ENCODE data around the gene MPPE1.
"Not testable (repeated sequence)": the region's sequence is repeated elsewhere in the genome, so short reads cannot be mapped to it uniquely, and the experiment has no call there.

Gene MPPE1

GRCh38 chr18:11862468-11863137, 45.5 kb downstream of the MPPE1 start:
- no peak for DNase-seq (ENCODE audit: low spot score)
- no peaks in the 10 kb centered on the region for H3K27me3 Mint-ChIP-seq (ENCODE audit: low read depth)
- H3K36me3 Mint-ChIP-seq (ENCODE audit: low read depth): no peaks in the 10 kb centered on the region
- no peaks in the 10 kb centered on the region for H3K9me3 Mint-ChIP-seq
- no peak overlapping the region for H3K27ac Mint-ChIP-seq
- H3K4me3 Mint-ChIP-seq: no peak overlapping the region
- H3K4me1 Mint-ChIP-seq (ENCODE audit: low read depth): peaks cover 11% of the 10 kb centered on the region

DNA sequence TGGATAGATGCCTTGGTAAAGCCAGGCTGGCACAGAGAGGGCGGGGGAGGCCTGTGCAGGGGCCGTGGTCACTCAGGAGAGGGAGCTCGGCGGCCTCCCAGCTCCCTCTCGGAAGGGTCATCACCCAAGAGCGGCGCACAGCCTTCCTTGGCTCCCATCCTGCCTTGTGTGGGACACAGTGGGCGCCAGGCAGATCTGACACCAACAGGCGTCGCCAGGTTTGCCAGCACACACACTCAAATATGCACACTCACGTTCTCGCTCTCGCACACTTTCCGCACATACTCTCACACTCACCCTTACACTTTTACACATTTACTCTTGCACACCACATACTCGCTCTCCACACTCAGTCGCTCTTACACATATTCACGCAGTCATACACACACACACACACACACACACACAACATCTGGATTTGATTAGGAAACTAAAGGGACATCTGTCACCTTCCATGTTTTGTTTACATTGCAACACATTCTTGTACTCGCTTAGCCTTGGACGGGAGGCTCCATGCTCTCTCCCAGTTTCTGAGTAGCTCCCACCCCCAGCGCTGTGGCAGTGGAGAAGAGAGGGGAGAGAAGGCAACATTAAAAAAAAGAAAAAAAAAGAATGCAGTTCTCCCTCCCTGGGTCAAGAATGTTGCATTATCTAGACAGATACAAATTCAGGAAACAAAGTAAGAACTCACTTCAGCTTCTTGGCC, 46.4 kb downstream of the MPPE1 start:
- Mint-ChIP-seq H3K4me3 (no peak overlapping the region), H3K27ac (no peak overlapping the region), H3K36me3 (ENCODE audit: low read depth) (no peaks in the 10 kb centered on the region), H3K27me3 (ENCODE audit: low read depth) (no peaks in the 10 kb centered on the region), H3K9me3 (no peaks in the 10 kb centered on the region), H3K4me1 (ENCODE audit: low read depth) (peaks cover 11% of the 10 kb centered on the region)
- DNase-seq (ENCODE audit: low spot score): no peak

DNA sequence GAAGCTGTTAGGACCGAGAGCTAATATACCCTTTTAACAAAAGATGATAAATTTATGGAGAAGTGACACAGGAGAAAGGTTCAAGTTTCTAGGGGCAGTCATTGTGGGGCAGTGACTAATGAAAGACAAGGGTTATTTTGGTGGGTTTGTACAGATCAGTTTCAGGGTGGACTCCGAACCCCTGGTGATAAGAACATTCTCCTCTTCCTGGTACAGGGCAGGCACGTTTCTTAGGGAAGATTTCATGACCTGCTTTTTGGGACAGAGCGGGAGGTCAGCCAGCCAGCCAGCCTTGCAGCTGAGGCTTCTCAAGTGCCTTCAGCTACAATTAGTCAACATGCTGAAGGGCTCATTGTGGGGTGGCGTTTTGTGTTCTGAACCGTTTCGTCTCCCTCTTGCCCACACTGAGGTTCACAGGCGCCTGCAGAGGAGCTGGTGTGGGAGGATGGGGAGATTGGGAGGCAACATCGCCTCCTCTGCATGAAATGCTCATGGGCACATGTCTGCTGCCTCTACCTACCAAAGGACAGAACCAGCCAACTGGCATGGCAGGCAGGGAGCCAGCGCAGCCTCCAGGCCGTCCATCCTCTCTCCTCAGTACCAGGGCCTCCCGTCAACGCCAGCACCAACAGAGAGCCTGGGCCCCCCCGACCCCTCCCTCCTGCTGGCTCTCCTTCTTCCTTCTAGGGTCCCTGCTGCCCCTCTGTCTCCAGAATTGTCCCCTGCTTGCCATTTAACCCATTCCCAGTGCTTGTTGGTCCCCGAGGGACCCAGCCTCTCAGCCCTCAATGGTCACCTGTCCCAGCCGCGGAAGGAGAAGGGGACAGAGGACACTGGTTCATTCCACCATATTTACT, 47.3 kb downstream of the MPPE1 start:
- Mint-ChIP-seq H3K36me3 (ENCODE audit: low read depth) (no peaks in the 10 kb centered on the region), H3K4me1 (ENCODE audit: low read depth) (peaks cover 11% of the 10 kb centered on the region), H3K27me3 (ENCODE audit: low read depth) (no peaks in the 10 kb centered on the region), H3K27ac (no peak overlapping the region), H3K4me3 (no peak overlapping the region), H3K9me3 (no peaks in the 10 kb centered on the region)
- DNase-seq (ENCODE audit: low spot score): no peak

DNA sequence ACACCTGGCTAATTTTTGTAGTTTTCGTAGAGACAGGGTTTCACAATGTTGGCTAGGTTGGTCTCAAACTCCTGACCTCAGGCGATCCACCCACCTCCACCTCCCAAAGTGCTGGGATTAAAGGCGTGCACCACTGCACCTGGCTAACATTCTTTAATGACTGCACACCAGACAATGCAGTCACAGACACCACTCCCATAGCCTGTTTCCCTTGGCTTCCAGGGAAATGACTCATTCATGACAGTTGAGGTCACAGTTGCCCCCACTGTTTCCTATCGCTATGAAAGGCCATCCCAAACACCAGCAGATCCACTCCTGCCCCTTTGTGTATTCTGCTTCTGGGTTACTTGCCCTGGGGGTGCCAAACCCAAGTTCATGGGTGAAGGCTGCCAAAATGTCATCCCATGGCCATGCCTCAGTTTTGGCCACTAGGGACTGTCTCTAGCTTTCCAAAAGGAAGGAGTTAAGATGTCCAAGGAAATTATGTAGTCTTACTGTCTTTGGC, 48.2 kb downstream of the MPPE1 start:
- Mint-ChIP-seq H3K4me3 (no peak overlapping the region), H3K27me3 (ENCODE audit: low read depth) (no peaks in the 10 kb centered on the region), H3K36me3 (ENCODE audit: low read depth) (no peaks in the 10 kb centered on the region), H3K4me1 (ENCODE audit: low read depth) (peaks cover 11% of the 10 kb centered on the region), H3K27ac (no peak overlapping the region), H3K9me3 (no peaks in the 10 kb centered on the region)
- peak; percentile 23 for DNase-seq (ENCODE audit: low spot score)

DNA sequence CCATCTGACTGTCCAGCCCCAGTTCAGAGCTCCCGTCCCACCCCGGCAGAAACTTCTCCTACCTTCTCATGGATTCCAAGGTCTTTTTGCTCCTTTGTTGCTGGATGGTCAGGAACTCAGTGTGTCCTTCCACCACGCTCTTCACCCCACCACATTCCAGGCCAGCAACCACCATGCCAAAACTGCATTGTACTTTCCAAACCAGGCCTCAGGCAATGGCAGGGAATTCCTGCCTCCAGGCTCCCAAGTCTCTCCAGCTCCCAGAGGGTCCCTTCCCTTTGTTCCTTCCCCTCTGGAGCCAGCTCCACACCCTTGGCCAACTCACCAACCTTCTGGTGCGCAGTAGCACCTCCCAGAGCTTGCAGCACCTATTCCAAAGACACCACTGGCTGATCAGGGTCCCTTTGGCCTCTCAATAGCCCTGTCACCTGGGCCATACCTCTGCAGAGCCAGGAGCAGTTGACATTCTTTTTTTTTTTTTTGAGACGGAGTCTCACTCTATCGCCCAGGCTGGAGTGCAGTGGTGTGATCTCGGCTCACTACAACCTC, 48.8 kb downstream of the MPPE1 start:
- Mint-ChIP-seq H3K27ac (no peak overlapping the region), H3K4me1 (ENCODE audit: low read depth) (peaks cover 13% of the 10 kb centered on the region), H3K36me3 (ENCODE audit: low read depth) (no peaks in the 10 kb centered on the region), H3K4me3 (no peak overlapping the region), H3K9me3 (no peaks in the 10 kb centered on the region), H3K27me3 (ENCODE audit: low read depth) (no peaks in the 10 kb centered on the region)
- DNase-seq (ENCODE audit: low spot score): no peak

DNA sequence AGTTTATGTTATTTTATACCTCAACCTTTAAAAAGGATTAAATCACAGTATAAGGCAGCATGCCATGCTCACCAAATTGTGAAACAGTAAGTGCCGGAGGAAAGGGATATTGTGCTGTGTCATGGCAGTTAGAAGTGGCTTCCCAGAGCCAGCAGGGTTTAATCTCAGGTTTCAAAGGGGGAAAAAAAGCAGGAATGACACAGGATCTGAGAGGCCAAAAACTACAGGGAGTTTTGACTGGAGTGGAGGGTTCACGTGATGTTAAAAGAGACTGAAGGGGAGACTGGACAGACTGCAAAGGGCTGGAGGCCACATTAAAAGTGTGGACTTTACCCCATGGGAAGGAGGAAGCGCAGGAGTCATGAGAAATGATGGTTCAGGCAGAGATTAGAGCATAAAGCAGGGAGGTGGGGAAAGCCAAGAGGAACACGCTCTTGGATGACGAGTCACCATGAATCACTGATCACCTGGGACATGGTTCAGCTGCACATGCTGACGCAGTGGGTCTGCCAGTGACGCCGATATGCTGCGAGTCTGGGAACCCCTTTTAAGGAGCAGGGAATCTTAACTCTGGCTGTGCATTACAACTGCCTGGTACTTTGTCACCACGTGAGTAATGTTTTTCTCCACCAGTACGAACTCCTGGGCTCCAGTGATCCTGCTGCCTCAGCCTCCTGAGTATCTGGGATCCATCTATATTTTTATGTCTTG, 50.8 kb downstream of the MPPE1 start:
- Mint-ChIP-seq H3K27me3 (ENCODE audit: low read depth) (no peaks in the 10 kb centered on the region), H3K4me3 (no peak overlapping the region), H3K4me1 (ENCODE audit: low read depth) (peaks cover 17% of the 10 kb centered on the region), H3K9me3 (no peaks in the 10 kb centered on the region), H3K36me3 (ENCODE audit: low read depth) (no peaks in the 10 kb centered on the region), H3K27ac (no peak overlapping the region)
- no peak for DNase-seq (ENCODE audit: low spot score)

GRCh38 chr18:11854554-11854953, 53.6 kb downstream of the MPPE1 start:
- not testable (repeated sequence) for H3K4me3 Mint-ChIP-seq; H3K9me3 Mint-ChIP-seq; DNase-seq (ENCODE audit: low spot score); H3K36me3 Mint-ChIP-seq (ENCODE audit: low read depth); H3K27me3 Mint-ChIP-seq (ENCODE audit: low read depth); H3K27ac Mint-ChIP-seq
- peaks cover 31% of the 10 kb centered on the region for H3K4me1 Mint-ChIP-seq (ENCODE audit: low read depth)

DNA sequence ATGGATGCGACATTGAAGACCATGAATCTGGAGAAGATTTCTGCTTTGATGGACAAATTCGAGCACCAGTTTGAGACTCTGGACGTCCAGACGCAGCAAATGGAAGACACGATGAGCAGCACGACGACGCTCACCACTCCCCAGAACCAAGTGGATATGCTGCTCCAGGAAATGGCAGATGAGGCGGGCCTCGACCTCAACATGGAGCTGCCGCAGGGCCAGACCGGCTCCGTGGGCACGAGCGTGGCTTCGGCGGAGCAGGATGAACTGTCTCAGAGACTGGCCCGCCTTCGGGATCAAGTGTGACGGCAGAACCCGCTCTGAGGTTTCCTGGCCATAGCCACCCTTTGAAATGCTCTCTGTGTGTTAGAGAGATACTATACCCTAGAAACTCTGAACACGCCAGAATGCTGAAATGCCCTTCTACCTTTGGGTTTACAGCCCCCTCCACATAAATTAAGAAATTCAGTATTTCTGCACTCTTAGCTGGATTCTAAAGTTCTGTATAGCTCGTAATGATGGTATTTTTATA, 56.2 kb downstream of the MPPE1 start:
- H3K4me1 Mint-ChIP-seq (ENCODE audit: low read depth): peaks cover 23% of the 10 kb centered on the region
- H3K9me3 Mint-ChIP-seq: no peaks in the 10 kb centered on the region
- peaks cover 3% of the 10 kb centered on the region for H3K27me3 Mint-ChIP-seq (ENCODE audit: low read depth)

DNA sequence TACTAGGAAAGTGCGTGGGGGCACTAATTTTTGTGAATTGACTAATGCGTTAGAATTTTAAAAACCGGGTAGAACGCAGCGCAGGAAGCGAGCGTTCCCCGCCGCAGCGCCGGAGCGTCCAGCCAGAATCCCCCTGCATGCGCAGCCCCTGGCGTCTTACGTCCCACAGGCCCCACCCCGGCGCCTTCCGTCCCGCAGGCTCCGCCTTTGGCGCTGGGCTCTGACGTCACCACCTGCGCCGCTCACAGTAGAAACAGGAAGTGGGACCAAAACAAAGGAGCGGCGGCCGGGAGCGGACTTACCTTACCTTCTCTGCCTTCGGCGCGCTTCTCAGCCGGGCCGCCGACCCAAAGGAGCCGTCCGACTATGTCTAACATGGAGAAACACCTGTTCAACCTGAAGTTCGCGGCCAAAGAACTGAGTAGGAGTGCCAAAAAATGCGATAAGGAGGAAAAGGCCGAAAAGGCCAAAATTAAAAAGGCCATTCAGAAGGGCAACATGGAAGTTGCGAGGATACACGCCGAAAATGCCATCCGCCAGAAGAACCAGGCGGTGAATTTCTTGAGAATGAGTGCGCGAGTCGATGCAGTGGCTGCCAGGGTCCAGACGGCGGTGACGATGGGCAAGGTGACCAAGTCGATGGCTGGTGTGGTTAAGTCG, 56.8 kb downstream of the MPPE1 start, which contains the start of gene CHMP1B:
CHMP1B (plus strand) TSS at position 268 of the 660 bp plus-strand sequence; CDS start at position 367, 99 bp downstream.
- Mint-ChIP-seq H3K27ac (peak within 1 kb of the TSS; percentile 100), H3K27me3 (ENCODE audit: low read depth) (peaks cover 3% of the 10 kb centered on the region), H3K4me3 (peak within 1 kb of the TSS; percentile 100), H3K9me3 (no peaks in the 10 kb centered on the region), H3K4me1 (ENCODE audit: low read depth) (peaks cover 23% of the 10 kb centered on the region), H3K36me3 (ENCODE audit: low read depth) (peaks cover 7% of the 10 kb centered on the region)
- DNase-seq (ENCODE audit: low spot score): peak; percentile 97

More for the DNA sequence above, 56.2 kb downstream of the MPPE1 start:
- peak overlapping the region; percentile 100 for H3K4me3 Mint-ChIP-seq
- peaks cover 7% of the 10 kb centered on the region for H3K36me3 Mint-ChIP-seq (ENCODE audit: low read depth)
- DNase-seq (ENCODE audit: low spot score): peak; percentile 44
- peak overlapping the region; percentile 100 for H3K27ac Mint-ChIP-seq

- Mint-ChIP-seq H3K36me3 (ENCODE audit: low read depth) (peaks cover 7% of the 10 kb centered on the region), H3K4me3 (peak overlapping the region; percentile 100), H3K27ac (peak overlapping the region; percentile 100), H3K9me3 (no peaks in the 10 kb centered on the region), H3K4me1 (ENCODE audit: low read depth) (peaks cover 23% of the 10 kb centered on the region), H3K27me3 (ENCODE audit: low read depth) (peaks cover 3% of the 10 kb centered on the region)
- DNase-seq (ENCODE audit: low spot score): no peak
These were observed 57.3 kb downstream of the MPPE1 start for GRCh38 chr18:11850821-11851145.

GRCh38 chr18:11849841-11850634, 58.1 kb downstream of the MPPE1 start:
- peaks cover 23% of the 10 kb centered on the region for H3K4me1 Mint-ChIP-seq (ENCODE audit: low read depth)
- H3K36me3 Mint-ChIP-seq (ENCODE audit: low read depth): peaks cover 7% of the 10 kb centered on the region
- H3K27ac Mint-ChIP-seq: peak overlapping the region; percentile 100
- DNase-seq (ENCODE audit: low spot score): peak; percentile 47
- peaks cover 3% of the 10 kb centered on the region for H3K27me3 Mint-ChIP-seq (ENCODE audit: low read depth)
- H3K4me3 Mint-ChIP-seq: peak overlapping the region; percentile 100
- H3K9me3 Mint-ChIP-seq: no peaks in the 10 kb centered on the region

DNA sequence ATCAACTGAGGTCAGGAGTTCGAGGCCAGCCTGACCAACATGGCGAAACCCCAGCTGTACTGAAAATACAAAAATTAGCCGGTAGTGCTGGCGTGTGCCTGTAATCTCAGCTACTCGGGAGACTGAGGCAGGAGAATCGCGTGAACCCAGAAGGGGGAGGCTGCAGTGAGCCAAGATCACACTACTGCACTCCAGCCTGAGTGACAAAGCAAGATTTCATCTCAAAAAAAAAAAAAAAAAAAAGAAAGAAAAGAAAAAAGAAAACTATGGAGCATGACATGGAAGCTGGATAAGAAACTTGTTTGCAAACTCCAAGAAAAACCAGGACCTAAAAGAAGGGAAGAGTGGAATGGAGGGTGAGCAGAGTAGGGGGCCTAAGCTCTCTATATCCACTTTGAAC, 58.8 kb downstream of the MPPE1 start:
- Mint-ChIP-seq H3K4me3 (no peak overlapping the region), H3K27ac (peak overlapping the region; percentile 53), H3K27me3 (ENCODE audit: low read depth) (peaks cover 3% of the 10 kb centered on the region), H3K36me3 (ENCODE audit: low read depth) (peaks cover 7% of the 10 kb centered on the region), H3K9me3 (no peaks in the 10 kb centered on the region), H3K4me1 (ENCODE audit: low read depth) (peaks cover 21% of the 10 kb centered on the region)
- DNase-seq (ENCODE audit: low spot score): no peak

Data from T-helper 2 cell treated with Interferon-gamma antibody and Interleukin-4, amounts not matched to agents 5 μg/mL and 100 μg/mL, for 36 hours (primary cell).